HFFc6 (cell line): ENCODE data around the gene CTNNA3. TPM values are rescaled to one million over a fixed set of nuclear protein-coding genes. Genes with fewer than 3 reads are reported as not detected.

Experiments
- DNase-seq: peaks from one replicate; pipeline ENCODE4 v3.0.0-alpha.2; 2018
- H3K27ac Mint-ChIP-seq: 2 replicates; pipeline ENCODE4 v1.8.0; 2020; ENCODE audit warnings: mild to moderate bottlenecking, mixed read lengths
- H3K27me3 Mint-ChIP-seq: 2 replicates; pipeline ENCODE4 v1.8.0; 2021; ENCODE audit warnings: mild to moderate bottlenecking, moderate library complexity, mixed read lengths; ENCODE audit not compliant: insufficient read depth
- H3K36me3 Mint-ChIP-seq: 2 replicates; pipeline ENCODE4 v1.8.0; 2021; ENCODE audit warnings: low read depth, mixed read lengths
- H3K4me1 Mint-ChIP-seq: 2 replicates; pipeline ENCODE4 v1.8.0; 2020; ENCODE audit warnings: low read depth, mixed read lengths
- H3K4me3 Mint-ChIP-seq: 2 replicates; pipeline ENCODE4 v1.8.0; 2020; ENCODE audit warnings: mild to moderate bottlenecking, moderate library complexity, mixed read lengths
- H3K9me3 Mint-ChIP-seq: 2 replicates; pipeline ENCODE4 v1.8.0; 2020; ENCODE audit warnings: mild to moderate bottlenecking, mixed read lengths
- CTCF ChIP-seq: fragments of 200-600 bp; sonication (generic); IDR thresholded peaks from 2 replicates; pipeline ENCODE4 v1.5.0; 2021; ENCODE audit warnings: antibody characterized with exemption, mild to moderate bottlenecking
- total RNA-seq, 6 experiments: library from RNA; stranded (reverse); fragmentation: NEBNext Ultra II Directional; extraction: Animal tissue kit (Norgen Biotek cat#: 25700); gene quantifications; 2 replicates in 1 of 6; 3 replicates in 5 of 6; pipeline ENCODE4 v1.2.3, GENCODE V29; 2021

Gene CTNNA3
- total RNA-seq, 6 experiments from 2014 or later = not detected

- Mint-ChIP-seq H3K4me1 (peaks cover 7% of the 10 kb centered on the region; the same call in 1 of the 2 replicates), H3K9me3 (no peaks in the 10 kb centered on the region), H3K27me3 (peaks cover 10% of the 10 kb centered on the region), H3K36me3 (no peaks in the 10 kb centered on the region), H3K27ac (no peak overlapping the region), H3K4me3 (no peak overlapping the region)
- DNase-seq = no peak
- TF ChIP-seq CTCF = no peak
Observed at GRCh38 chr10:66931949-66932343, 764.0 kb downstream of the CTNNA3 start.

GRCh38 chr10:66931340-66931948, 764.6 kb downstream of the CTNNA3 start:
- TF ChIP-seq CTCF = peak; percentile 90
- no peaks in the 10 kb centered on the region for H3K36me3 Mint-ChIP-seq
- peak; percentile 53 for DNase-seq
- H3K4me3 Mint-ChIP-seq = no peak overlapping the region
- no peaks in the 10 kb centered on the region for H3K9me3 Mint-ChIP-seq
- H3K4me1 Mint-ChIP-seq = peaks cover 7% of the 10 kb centered on the region; the same call in 1 of the 2 replicates
- peaks cover 10% of the 10 kb centered on the region for H3K27me3 Mint-ChIP-seq
- no peak overlapping the region for H3K27ac Mint-ChIP-seq

GRCh38 chr10:66929375-66929774, 766.6 kb downstream of the CTNNA3 start:
- no peaks in the 10 kb centered on the region for H3K36me3 Mint-ChIP-seq
- no peak for TF ChIP-seq CTCF
- DNase-seq = no peak
- no peaks in the 10 kb centered on the region for H3K9me3 Mint-ChIP-seq
- no peak overlapping the region for H3K27ac Mint-ChIP-seq
- no peak overlapping the region for H3K4me3 Mint-ChIP-seq
- peaks cover 7% of the 10 kb centered on the region; the same call in 1 of the 2 replicates for H3K4me1 Mint-ChIP-seq
- peaks cover 12% of the 10 kb centered on the region for H3K27me3 Mint-ChIP-seq

GRCh38 chr10:66928776-66929175, 767.2 kb downstream of the CTNNA3 start:
- Mint-ChIP-seq H3K27ac (no peak overlapping the region), H3K36me3 (no peaks in the 10 kb centered on the region), H3K4me3 (no peak overlapping the region), H3K9me3 (no peaks in the 10 kb centered on the region), H3K4me1 (peaks cover 7% of the 10 kb centered on the region; the same call in 1 of the 2 replicates), H3K27me3 (peaks cover 12% of the 10 kb centered on the region)
- no peak for TF ChIP-seq CTCF
- no peak for DNase-seq

- Mint-ChIP-seq H3K27ac (no peak overlapping the region), H3K36me3 (no peaks in the 10 kb centered on the region), H3K9me3 (no peaks in the 10 kb centered on the region), H3K27me3 (peaks cover 12% of the 10 kb centered on the region), H3K4me1 (peaks cover 7% of the 10 kb centered on the region; the same call in 1 of the 2 replicates), H3K4me3 (peak overlapping the region; percentile 57)
- DNase-seq = no peak
- TF ChIP-seq CTCF = no peak
Observed at GRCh38 chr10:66927971-66928770, 767.8 kb downstream of the CTNNA3 start.
